ENCODE results near the gene PSG4. TPM values are rescaled to one million over a fixed set of nuclear protein-coding genes. Genes with fewer than 3 reads are reported as not detected.
"Not testable (repeated sequence)": the region's sequence is repeated elsewhere in the genome, so short reads cannot be mapped to it uniquely, and the experiment has no call there.

PSG4 gene
- total and polyA plus RNA-seq, 9 donors, result 0.16 to 2.5 (median 1.1) TPM

- H3K27ac ChIP-seq (ENCODE audit: low read length); DNase-seq: not testable (repeated sequence)
- 74% methylated on average over 5 of the region's 7 CpGs for WGBS (ENCODE audit: insufficient coverage)
These were observed 4.1 kb downstream of the PSG4 start for GRCh38 chr19:43201337-43201801.

DNA sequence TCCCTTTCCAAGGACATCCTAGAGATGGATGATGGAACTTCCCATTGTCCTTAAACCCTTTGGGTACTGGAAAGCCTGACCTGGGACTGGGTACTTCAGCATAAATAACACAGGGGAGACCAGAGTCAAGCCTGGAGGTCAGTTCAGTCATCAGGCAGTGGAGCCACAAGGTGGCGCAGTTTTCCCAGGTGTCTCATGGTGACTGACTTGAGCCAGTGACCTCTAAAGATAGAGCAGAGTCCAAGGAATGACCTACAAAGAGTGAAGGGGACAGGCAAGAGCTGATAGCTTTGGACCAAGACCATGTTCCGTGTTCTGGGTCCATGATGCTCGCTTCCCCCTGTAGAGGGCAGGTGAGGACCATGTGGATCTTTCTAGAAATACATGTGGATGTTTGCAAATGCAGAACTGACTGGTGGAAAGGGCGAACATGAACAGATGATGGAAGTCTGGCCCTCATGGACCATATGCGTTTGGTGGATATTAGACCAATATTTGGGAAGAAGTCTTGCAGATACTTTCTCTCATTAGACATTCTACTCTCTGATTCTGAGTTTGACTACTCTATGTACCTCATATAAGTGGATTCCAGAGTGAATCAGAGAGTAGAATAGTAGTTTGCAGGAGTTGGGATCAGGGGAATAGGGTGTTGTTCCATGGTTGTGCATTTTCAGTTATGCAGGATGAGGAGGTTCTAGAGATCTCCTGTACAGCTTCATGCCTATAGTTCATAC is 6.6 kb downstream of the PSG4 start:
- H3K27me3 ChIP-seq (ENCODE audit: control insufficient read depth, insufficient read depth, low read length); DNase-seq; H3K9me3 ChIP-seq (replicated peaks; ENCODE audit: control insufficient read depth, low read depth, low read length); H3K4me1 ChIP-seq (ENCODE audit: control insufficient read depth, insufficient read depth, low read length); H3K27ac ChIP-seq (ENCODE audit: low read length); H3K36me3 ChIP-seq (ENCODE audit: control insufficient read depth, insufficient read depth, low read length); H3K4me3 ChIP-seq (ENCODE audit: low read length): not testable (repeated sequence)
- 40% methylated on average over 3 of the region's 5 CpGs for WGBS (ENCODE audit: insufficient coverage)

More at GRCh38 chr19:43201337-43201801, 4.1 kb downstream of the PSG4 start:
- H3K36me3 ChIP-seq (ENCODE audit: control insufficient read depth, insufficient read depth, low read length); H3K27me3 ChIP-seq (ENCODE audit: control insufficient read depth, insufficient read depth, low read length); H3K4me1 ChIP-seq (ENCODE audit: control insufficient read depth, insufficient read depth, low read length); H3K4me3 ChIP-seq (ENCODE audit: low read length); H3K9me3 ChIP-seq (replicated peaks; ENCODE audit: control insufficient read depth, low read depth, low read length): not testable (repeated sequence)

DNA sequence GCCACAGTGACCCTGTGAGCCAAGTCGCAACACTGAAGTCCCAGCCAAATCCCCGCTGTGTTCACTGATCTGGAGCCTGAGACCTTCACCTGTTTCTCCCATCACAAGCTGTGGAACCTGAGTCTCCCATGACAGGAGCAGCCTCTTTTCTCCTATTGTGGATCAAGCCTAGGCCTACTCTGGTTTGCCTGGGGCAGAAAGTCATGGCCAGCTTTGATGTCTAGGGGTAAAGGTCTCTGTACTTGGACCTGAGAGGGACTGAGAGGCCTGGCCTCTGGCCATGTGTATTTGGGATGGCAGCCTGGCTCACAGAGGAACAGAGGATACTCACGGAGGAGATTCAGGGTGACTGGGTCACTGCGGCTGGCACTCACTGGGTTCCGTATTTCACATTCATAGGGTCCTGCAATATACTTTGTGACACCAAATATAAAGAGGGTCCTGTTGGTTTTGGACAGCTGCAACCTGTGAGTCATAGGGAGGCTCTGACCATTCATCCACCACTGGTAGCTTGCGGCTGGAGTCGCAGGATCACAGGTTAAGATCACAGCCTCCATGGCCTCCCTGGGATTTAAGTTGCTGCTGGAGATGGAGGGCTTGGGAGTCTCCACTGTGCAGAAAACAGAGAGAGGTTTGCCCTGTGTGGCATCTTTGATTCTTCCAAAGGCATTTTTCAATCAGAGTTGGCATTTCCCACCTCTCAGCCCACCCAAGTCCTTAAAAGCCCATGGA is 7.6 kb downstream of the PSG4 start:
- not testable (repeated sequence) for DNase-seq; H3K27me3 ChIP-seq (ENCODE audit: control insufficient read depth, insufficient read depth, low read length); H3K4me3 ChIP-seq (ENCODE audit: low read length); H3K27ac ChIP-seq (ENCODE audit: low read length); H3K4me1 ChIP-seq (ENCODE audit: control insufficient read depth, insufficient read depth, low read length); H3K9me3 ChIP-seq (replicated peaks; ENCODE audit: control insufficient read depth, low read depth, low read length); H3K36me3 ChIP-seq (ENCODE audit: control insufficient read depth, insufficient read depth, low read length)
- no CpG with 5 or more reads among the region's 7 CpGs for WGBS (ENCODE audit: insufficient coverage)

GRCh38 chr19:43194397-43194796 is 11.0 kb downstream of the PSG4 start:
- WGBS (ENCODE audit: insufficient coverage), result 100% methylated on average over 1 of the region's 7 CpGs
- H3K36me3 ChIP-seq (ENCODE audit: control insufficient read depth, insufficient read depth, low read length); H3K27ac ChIP-seq (ENCODE audit: low read length); H3K4me3 ChIP-seq (ENCODE audit: low read length); H3K4me1 ChIP-seq (ENCODE audit: control insufficient read depth, insufficient read depth, low read length); H3K9me3 ChIP-seq (replicated peaks; ENCODE audit: control insufficient read depth, low read depth, low read length); DNase-seq; H3K27me3 ChIP-seq (ENCODE audit: control insufficient read depth, insufficient read depth, low read length): not testable (repeated sequence)

DNA sequence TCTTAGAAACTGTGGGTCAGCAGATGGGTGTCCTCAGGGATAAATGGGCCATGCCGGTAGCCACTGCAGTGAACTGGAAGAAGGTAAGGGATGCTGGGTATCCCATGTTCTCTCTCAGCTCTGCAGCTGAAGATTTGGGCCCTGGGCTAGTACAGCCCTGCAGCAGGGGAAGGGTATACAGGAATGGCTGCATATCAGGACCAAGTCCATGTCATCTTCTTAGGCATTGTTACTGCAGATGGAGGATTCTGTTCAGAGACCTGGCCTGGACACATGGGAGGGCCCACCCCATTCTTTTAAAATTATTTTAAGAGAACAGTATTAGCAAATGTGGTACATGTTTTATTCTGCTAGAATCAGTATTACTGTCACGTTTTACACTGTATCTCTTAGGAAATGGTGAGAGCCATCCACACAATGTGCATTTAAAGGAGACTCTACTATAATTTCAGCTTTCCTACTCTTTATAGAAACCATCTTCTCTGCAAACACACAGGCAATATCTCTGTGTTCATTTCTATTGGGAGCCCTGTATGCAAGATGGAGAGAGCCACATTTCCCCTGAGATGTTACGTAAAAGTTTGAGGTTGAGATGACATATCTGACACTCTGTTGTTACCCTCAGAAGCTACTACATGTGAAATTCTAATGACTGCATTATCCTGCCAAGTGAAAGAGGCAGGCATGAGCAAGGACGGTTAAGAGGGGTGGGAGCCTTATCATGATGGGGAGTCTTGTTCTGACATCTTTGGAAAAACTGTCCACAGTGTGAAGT is 12.9 kb downstream of the PSG4 start:
- H3K27ac ChIP-seq (ENCODE audit: low read length); H3K4me1 ChIP-seq (ENCODE audit: control insufficient read depth, insufficient read depth, low read length); H3K27me3 ChIP-seq (ENCODE audit: control insufficient read depth, insufficient read depth, low read length); H3K9me3 ChIP-seq (replicated peaks; ENCODE audit: control insufficient read depth, low read depth, low read length); H3K36me3 ChIP-seq (ENCODE audit: control insufficient read depth, insufficient read depth, low read length); H3K4me3 ChIP-seq (ENCODE audit: low read length); DNase-seq: not testable (repeated sequence)
- WGBS (ENCODE audit: insufficient coverage), result 40% methylated on average over 2 of the region's 4 CpGs

DNA sequence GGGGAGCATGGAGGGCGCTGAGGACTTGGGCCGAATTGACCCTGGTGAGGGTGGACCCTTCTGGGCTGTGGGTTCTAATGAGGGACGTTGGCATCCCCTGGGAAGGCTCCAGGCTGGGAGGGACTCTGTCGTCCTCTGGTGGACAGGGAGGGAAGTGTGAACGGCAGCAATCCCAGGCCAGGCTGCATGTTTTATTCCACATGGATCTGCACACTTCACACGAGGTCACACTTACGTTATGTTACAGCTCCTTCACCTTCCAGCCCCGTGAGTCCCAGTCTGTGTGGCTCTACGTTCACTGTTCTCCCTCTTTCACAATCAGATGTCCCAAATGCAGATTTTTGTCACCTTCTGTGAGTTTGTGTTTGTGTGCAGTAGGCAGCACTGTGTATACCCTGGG is 17.3 kb downstream of the PSG4 start:
- not testable (repeated sequence) for H3K36me3 ChIP-seq (ENCODE audit: control insufficient read depth, insufficient read depth, low read length); H3K27ac ChIP-seq (ENCODE audit: low read length); DNase-seq; H3K4me1 ChIP-seq (ENCODE audit: control insufficient read depth, insufficient read depth, low read length); H3K4me3 ChIP-seq (ENCODE audit: low read length); H3K27me3 ChIP-seq (ENCODE audit: control insufficient read depth, insufficient read depth, low read length); H3K9me3 ChIP-seq (replicated peaks; ENCODE audit: control insufficient read depth, low read depth, low read length)
- WGBS (ENCODE audit: insufficient coverage), result 80% methylated on average over 3 of the region's 9 CpGs

DNA sequence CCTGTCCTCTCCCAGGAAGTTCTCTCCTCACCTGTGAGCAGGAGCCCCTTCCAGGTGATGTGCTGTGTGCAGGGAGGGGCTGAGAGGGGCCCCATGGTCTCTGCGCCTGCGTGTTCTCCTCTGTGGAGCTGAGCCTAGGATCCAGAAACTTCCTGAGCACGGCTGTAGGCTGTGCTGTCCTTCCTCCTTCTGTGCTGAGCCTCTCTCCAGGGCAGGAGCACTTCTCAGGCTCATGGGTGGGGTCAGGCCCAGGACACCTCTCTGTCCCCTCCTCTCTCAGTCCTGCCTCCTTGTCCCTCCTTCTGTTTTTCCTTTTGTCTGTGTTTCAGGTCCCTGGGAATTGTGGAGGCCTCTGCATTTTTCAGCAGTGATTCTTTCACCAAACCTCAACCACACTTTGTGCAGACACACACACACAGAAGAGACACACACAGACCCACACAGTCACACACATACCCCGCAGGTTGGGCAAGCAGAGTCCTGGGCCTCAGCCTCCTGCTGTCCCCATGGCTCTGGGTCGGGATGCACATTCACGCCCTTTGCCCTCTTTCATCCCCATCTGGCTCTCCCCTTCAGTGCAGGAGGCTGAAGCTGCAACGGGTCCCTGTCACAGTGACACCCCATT is 19.0 kb downstream of the PSG4 start, which contains the start of gene PSG5:
Gene PSG5 (minus strand): TSS at position 226 of the 625 bp plus-strand sequence. CDS start 131 bp downstream, at position 95.
- not testable (repeated sequence) for H3K27ac ChIP-seq (ENCODE audit: low read length); DNase-seq; H3K27me3 ChIP-seq (ENCODE audit: control insufficient read depth, insufficient read depth, low read length); H3K4me3 ChIP-seq (ENCODE audit: low read length); H3K36me3 ChIP-seq (ENCODE audit: control insufficient read depth, insufficient read depth, low read length); H3K9me3 ChIP-seq (replicated peaks; ENCODE audit: control insufficient read depth, low read depth, low read length); H3K4me1 ChIP-seq (ENCODE audit: control insufficient read depth, insufficient read depth, low read length)
- WGBS (ENCODE audit: insufficient coverage), result 48% methylated on average over 2 of the region's 7 CpGs

- not testable (repeated sequence) for H3K27me3 ChIP-seq (ENCODE audit: control insufficient read depth, insufficient read depth, low read length); H3K4me1 ChIP-seq (ENCODE audit: control insufficient read depth, insufficient read depth, low read length); H3K9me3 ChIP-seq (replicated peaks; ENCODE audit: control insufficient read depth, low read depth, low read length); H3K4me3 ChIP-seq (ENCODE audit: low read length); DNase-seq; H3K36me3 ChIP-seq (ENCODE audit: control insufficient read depth, insufficient read depth, low read length); H3K27ac ChIP-seq (ENCODE audit: low read length)
- WGBS (ENCODE audit: insufficient coverage), result 80% methylated on average over 1 of the region's 4 CpGs
These were observed 23.3 kb downstream of the PSG4 start for GRCh38 chr19:43181869-43182771.

GRCh38 chr19:43179569-43180147 is 25.8 kb downstream of the PSG4 start:
- H3K4me1 ChIP-seq (ENCODE audit: control insufficient read depth, insufficient read depth, low read length); H3K36me3 ChIP-seq (ENCODE audit: control insufficient read depth, insufficient read depth, low read length); H3K27ac ChIP-seq (ENCODE audit: low read length); H3K27me3 ChIP-seq (ENCODE audit: control insufficient read depth, insufficient read depth, low read length); DNase-seq; H3K9me3 ChIP-seq (replicated peaks; ENCODE audit: control insufficient read depth, low read depth, low read length); H3K4me3 ChIP-seq (ENCODE audit: low read length): not testable (repeated sequence)
- no CpG with 5 or more reads among the region's 1 CpG for WGBS (ENCODE audit: insufficient coverage)

All from muscle of leg (tissue), 11 donors.